IPS DF 4.7 (cell line): Measurements from ENCODE around the gene CABP2.
"Not testable (repeated sequence)": the region's sequence is repeated elsewhere in the genome, so short reads cannot be mapped to it uniquely, and the experiment has no call there.

Experiments used
- DNase-seq: peaks from one replicate; pipeline ENCODE4 v3.0.0-alpha.2; 2013; ENCODE audit warnings: low spot score; ENCODE audit errors: extremely low read depth

The CABP2 gene

GRCh38 chr11:67538823-67539505 is 15.7 kb upstream of the CABP2 start:
- DNase-seq = no peak

DNA sequence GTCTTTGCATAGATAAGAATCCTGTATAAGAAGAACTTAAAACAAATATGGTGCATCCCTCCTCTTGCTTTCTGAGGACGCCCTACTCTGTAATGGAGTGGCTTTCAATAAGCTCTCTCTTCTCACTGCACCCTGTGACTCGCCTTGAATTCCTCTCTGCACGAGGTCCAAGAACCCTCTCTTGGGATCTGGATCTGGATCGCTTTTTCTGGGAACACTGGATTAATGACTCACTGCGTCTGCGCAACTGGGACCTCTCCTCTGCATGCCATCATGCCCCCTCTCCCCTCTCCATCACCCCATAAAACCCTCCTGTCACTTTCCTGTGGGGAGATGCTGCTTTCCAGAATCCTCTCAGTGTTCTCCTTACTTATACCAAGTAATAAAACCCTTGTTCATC is 15.1 kb upstream of the CABP2 start:
- DNase-seq = no peak

GRCh38 chr11:67535561-67535960 is 12.3 kb upstream of the CABP2 start:
- DNase-seq = no peak

DNA sequence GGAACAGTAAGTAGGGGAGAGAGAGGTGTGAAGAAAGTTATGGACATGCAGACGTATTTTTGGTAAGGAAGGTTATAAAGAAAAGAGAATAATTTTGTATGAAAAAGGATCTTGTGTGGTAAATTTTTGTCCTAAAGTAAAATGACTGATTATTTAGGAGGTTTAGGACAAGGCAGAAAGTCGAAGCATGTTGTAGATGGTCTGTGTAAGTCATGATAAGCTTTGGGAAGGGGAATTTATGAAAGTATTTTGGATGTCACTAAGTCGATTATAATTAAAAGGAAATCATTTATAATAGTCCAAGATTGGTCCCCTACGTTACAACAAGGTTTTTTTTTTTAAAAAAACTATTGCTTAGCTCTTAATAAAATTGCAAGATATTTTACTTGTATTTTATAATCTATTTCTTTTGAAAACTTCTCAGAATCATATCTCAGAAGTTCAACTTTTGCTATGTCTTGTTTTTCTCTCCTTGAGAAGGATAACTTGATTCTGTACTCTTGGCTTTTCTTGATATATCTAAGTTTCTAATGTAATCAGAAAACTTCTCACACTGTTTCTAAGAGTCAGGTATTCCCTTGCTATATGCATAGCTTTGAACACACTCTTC is 10.9 kb upstream of the CABP2 start:
- no peak for DNase-seq

DNA sequence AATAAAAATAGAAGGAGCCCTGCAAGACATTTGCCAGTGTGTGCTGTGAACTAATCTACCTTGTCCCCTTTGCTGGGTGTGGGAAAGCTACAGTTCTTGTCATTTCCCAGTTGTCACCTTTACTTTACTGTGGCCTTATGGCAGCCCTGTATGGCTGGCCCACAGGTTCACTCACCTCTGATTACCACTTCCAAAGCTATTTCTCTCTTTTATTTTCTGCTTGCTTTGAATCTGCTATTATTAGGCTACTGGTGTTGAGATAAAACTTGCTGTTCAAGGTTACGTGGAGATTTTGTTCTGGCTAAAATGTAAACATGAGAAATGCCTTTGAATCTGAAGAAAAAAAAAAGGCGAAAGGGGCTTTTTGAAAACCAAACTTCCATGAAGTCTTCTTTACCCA is 9.6 kb upstream of the CABP2 start:
- DNase-seq = no peak

- DNase-seq = no peak
These were observed 7.0 kb upstream of the CABP2 start for GRCh38 chr11:67530282-67530592.

GRCh38 chr11:67528376-67528775 is 5.1 kb upstream of the CABP2 start:
- DNase-seq = no peak

DNA sequence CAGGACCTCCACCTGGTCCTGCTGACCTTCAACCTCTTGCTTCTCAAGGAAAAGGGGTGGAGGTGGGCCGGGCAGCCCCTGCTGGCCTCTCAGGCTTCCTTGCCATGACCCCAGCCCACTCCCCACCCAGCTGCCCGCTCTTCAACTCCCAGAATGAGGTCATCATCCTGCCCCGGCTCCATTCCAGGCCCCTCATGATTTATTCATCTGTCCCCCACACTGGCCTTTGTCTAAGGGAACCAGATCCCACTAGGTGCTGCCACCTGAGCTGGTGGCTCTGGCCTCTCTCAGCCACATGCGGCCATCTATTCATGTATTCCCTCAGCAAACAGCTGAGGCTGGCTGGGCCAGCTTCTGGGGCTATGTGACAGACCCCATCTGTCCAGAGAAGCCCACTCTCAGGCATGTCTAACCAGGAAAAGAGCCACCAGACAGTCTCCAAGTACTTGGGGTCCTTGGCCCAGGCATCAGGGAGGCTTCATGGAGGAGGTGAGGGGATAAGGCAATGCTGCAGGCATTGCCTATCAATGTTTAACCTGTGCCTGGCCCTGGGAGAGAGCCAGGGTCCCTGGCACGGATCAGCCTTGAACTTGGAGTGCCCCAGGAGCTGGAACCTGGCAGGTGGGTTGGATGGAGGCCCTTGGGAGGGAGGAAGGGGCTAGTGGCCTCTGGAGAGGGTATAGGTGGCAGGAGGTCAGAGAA is 2.2 kb upstream of the CABP2 start:
- no peak for DNase-seq

- no peak for DNase-seq
These were observed 1.2 kb upstream of the CABP2 start for GRCh38 chr11:67524480-67524808.

DNA sequence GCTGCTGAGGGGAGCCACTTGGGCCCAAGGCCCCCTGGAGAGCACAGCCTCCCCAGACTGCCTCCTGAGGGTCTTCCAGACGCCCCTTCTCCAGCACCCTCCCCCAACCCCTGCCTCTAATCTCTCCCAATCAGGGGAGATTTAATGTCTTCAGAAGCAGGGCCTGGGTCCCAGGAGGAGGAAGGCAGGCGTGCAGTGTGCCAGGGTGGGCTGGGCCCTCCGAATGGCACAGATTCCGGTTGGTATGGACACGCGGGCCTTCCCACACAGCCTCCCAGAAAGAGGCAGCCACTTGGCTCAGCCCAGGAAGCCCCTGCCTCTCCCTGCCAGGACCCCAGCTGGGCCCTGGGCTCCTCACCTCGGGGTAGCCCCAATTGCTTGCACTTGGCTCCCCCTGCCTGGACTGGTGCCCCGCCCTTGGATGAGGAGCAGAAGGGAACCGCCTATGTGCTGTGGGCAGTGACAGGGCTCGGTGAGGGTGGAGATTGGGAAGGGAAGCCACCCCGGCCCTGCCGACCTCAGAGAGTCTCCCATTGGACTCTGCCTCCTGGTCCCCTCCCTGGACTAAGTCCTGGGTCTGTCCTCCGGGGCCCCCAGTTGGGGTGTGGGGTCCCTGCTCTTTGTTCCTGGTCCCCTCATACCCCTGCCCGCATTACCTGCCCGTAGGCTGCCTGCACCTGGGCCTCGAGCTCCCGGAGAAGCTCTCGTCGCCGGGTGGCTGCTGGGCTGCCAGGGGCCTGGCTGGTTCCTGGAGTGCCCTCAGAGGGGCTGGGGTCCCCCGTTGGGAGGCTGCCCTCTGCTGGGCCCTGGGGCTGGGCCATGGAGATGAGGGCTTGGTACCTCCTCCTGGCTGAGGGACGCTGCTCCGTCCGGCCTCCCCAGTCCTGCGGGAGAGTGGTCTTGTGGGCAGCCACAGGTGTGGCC is 572 bp upstream of the CABP2 start:
- no peak for DNase-seq

DNA sequence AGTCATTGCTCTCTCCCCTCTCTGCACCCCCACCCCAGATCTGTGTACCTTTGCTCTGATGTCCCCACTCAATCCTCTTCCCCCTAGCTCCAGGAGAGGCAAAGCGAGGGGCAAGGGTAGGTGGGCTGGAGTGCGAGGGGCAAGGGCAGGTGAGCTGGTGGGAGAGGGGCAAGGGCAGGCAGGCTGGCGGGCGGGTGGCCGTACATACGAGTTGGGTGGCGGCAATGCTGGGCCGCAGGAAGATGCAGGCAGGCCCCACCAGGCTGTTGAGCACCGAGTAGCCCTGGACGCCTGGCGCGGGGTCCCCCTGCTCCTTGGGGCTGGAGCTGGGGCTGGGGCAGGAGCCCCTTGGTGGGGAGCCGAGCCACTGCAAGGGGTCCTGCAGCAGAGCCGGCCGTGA is 908 bp downstream of the CABP2 start:
- no peak for DNase-seq

- DNase-seq = no peak
These were observed 1.3 kb downstream of the CABP2 start for GRCh38 chr11:67521924-67522323.

DNA sequence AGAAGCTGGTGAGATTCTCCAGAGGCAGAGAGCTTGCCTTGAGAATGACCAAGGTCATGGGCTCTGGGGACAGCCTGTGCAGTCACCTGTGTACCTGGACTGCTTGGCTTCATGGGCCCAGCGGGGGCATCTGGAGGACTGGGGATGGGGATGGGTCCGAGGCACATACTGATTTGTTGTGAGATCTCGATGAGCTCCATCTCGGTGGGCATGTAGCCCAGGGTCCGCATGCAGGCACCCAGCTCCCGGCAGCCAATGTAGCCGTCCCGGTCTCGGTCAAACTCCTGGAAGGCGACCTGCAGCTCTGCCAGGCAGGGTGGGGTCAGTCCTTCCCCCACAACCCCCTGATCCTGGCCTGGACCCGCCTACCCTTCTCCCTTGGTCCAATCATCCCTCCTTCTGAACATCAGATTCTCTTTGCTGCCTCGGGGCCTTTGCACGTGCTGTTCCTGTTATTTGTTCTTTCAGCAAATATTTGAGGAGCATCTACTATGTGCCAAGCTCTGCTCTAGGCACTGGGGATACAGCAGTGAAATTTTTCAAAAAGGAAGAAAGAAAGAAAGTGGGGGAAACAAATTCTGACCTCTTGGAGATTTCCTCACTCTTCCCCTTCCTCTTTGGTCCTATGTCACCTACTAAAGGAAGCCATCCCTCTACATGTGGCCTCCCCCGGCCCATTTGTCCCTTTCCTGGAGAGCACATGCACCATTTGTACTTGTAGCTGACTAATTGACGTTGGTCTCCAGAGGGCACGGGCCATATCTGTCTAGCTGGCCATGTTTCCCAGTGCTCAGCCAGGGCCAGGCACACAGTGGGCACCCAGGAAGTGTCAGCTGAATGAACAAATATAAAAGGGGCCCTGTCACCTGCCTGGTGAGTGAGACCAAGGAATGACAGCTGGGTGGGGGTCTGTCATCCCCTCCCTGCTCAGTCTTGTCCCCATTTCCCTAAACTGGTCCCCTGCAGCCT is 2.1 kb downstream of the CABP2 start:
- DNase-seq = no peak

GRCh38 chr11:67519726-67520125 is 3.5 kb downstream of the CABP2 start:
- no peak for DNase-seq

DNA sequence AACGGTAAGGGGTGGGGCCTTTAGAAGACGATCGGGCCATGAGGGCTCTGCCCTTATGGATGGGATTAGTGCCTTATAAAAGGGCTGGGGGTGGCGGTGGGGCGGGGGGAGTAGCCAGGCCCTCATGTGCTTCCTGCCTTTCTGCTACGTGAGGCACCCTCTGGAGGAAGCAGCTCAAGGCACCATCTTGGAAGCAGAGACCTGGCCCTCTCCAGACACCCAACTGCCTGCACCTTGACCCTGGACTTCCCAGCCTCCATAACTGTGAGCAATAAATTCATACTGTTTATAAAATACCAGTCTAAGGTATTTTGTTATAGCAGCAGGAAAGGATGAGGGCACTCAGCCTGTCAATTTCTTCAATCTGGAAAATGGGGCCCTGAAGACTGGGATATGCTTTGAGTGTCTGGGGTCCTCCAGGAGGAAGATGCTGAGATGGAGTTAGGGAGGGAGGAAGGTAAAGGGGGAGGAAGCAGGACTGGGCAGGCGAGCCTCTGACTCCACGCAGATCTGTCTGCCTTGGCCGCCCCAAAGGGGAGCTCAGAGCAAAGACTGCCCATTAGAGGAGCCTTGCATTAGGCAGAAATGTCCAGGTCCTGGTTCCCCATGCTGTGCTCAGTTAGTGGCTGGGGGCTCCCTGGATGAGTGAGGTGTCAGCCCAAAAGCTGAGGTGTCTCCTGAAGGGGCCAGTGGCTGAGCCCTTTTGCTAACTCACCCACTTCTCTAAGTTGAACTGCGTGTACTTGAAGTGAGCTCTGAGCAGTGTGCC is 5.3 kb downstream of the CABP2 start:
- no peak for DNase-seq

- DNase-seq = no peak
These were observed 6.4 kb downstream of the CABP2 start for GRCh38 chr11:67516806-67517205.

GRCh38 chr11:67514116-67514515 is 9.1 kb downstream of the CABP2 start:
- DNase-seq = no peak

DNA sequence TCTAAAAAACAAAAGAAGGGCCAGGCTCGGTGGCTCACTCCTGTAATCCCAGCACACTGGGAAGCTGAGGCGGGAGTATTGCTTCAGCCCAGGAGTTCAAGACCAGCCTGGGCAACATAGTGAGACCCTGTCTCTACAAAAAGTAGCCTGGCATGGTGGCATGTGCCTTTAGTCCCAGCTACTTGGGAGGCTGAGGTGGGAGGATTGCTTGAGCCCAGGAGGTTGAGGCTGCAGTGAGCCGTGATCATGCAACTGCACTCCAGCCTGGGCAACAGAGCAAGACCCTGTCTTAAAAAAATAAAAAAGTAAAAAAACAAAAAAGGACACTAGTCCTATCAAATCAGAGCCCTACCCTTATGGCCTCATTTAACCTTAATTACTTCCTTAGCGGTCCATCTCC is 11.7 kb downstream of the CABP2 start:
- not testable (repeated sequence) for DNase-seq

DNA sequence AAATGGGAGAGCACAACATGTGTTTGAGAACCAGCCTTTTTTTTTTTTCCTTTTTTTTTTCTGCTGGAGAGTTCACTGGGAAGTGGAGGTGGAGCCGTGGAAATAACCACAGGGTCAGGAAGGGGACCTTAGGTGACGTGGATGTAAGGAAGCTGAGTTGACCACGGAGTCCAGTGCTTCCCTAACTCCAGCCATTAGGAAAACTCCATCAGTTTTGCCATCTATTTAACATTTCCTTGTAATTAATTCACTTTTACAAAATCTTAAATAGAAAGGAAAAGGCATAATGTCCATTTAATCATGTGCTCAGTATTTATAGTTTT is 13.3 kb downstream of the CABP2 start:
- no peak for DNase-seq

DNA sequence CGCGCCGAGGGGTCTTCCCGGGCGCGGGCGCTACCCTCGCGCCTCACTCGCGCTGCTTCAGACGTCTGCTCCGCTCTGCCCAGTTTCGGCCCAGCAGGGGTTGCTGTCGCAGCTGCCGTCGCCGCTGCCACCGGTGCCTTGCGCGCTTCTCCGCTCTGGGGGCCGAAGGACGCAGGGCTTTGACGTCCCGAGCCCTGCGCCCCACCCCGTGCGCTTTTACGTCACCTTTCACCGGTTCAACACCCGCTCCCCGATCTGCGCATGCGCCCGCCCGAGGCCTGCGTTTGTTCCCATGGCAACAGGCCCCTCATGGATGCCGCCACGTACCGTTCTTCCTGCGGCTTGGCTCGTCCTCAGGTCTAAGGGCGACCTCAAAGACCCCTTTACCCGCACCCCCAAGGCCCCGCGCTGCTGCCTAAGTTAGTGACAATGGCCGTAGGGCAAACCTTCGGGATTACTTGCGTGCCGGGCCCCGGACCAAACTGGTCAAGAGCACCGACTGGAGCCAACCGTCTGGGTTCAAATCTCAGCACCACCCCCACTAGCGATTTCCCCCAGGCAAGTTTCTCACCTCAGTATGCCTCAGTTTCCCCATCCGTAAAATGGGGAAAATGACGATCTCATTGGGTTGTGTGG is 14.6 kb downstream of the CABP2 start:
- peak; percentile 62 for DNase-seq
